Suprapubic skin (tissue), 4 donors: ENCODE measurements around the gene TEAD4. TPM values are rescaled to one million over a fixed set of nuclear protein-coding genes. Genes with fewer than 3 reads are reported as not detected.

Source experiments
- DNase-seq, 2 donors: peaks; one replicate each; pipeline ENCODE4 v3.0.0-alpha.2; 2019; ENCODE audit warnings: low spot score in 2 of 2
- H3K27ac ChIP-seq: fragments of 200-600 bp; sonication (generic); one replicate; pipeline ENCODE4 v1.5.1; 2019
- H3K27me3 ChIP-seq: fragments of 200-600 bp; sonication (generic); one replicate; pipeline ENCODE4 v1.5.1; 2019
- H3K36me3 ChIP-seq: fragments of 200-600 bp; sonication (generic); one replicate; pipeline ENCODE4 v1.5.1; 2019
- H3K4me1 ChIP-seq: fragments of 200-600 bp; sonication (generic); one replicate; pipeline ENCODE4 v1.5.1; 2019
- H3K4me3 ChIP-seq: fragments of 200-600 bp; sonication (generic); one replicate; pipeline ENCODE4 v1.5.1; 2019; ENCODE audit warnings: mild to moderate bottlenecking
- H3K9me3 ChIP-seq: fragments of 200-600 bp; sonication (generic); one replicate; pipeline ENCODE4 v1.5.1; 2019
- CTCF ChIP-seq, 2 donors: fragments of 200-600 bp in 1 of 2; fragments of 450-650 bp in 1 of 2; sonication (generic) in 1 of 2; IDR thresholded peaks; one replicate each; pipeline ENCODE4 v1.5.1; 2016 to 2019; ENCODE audit warnings: antibody characterized with exemption in 2 of 2, mild to moderate bottlenecking in 1 of 2, moderate library complexity in 1 of 2
- EP300 ChIP-seq: sonication (generic); formaldehyde crosslinking; IDR thresholded peaks from one replicate; pipeline ENCODE4 v1.6.1; 2017; ENCODE audit warnings: antibody characterized with exemption
- POLR2A ChIP-seq, 2 donors: fragments of 450-650 bp; IDR thresholded peaks; one replicate each; pipeline ENCODE4 v1.6.1; 2017; ENCODE audit warnings: antibody characterized with exemption in 2 of 2, mild to moderate bottlenecking in 2 of 2, moderate library complexity in 2 of 2
- POLR2AphosphoS5 ChIP-seq, 3 donors: sonication (generic); formaldehyde crosslinking; IDR thresholded peaks; one replicate each; pipeline ENCODE4 v1.6.1; 2017; ENCODE audit warnings: antibody characterized with exemption in 3 of 3
- WGBS: methylation state at CpG from one replicate; pipeline ENCODE4 v1.1.5; 2018; 5-methylcytosine and 5-hydroxymethylcytosine counted together
- total RNA-seq, 4 donors: library from RNA; depleted of rRNA; stranded (reverse); fragments of >200 nt; gene quantifications; one replicate each; pipeline ENCODE4 v1.1.0, GENCODE V29; 2016

Gene TEAD4
- total RNA-seq, 4 donors from 2014 or later = 13.0 to 28.4 (median 17.2) TPM

- H3K4me3 ChIP-seq = no peak overlapping the region
- H3K4me1 ChIP-seq = peaks cover 26% of the 10 kb centered on the region
- H3K9me3 ChIP-seq = no peaks in the 10 kb centered on the region
- WGBS = 88% methylated on average over 1 of the region's 1 CpG
- no peak for DNase-seq
- H3K27me3 ChIP-seq = peaks cover 7% of the 10 kb centered on the region
- TF ChIP-seq POLR2A (IDR thresholded peaks at IDR 0.05) = no peak
- no peak for TF ChIP-seq EP300
- TF ChIP-seq CTCF (IDR thresholded peaks at IDR 0.05) = no peak
- no peaks in the 10 kb centered on the region for H3K36me3 ChIP-seq
- H3K27ac ChIP-seq = no peak overlapping the region
These were observed 3.3 kb upstream of the TEAD4 start for GRCh38 chr12:2955888-2956287.

- TF ChIP-seq CTCF (IDR thresholded peaks at IDR 0.05) (no peak), POLR2A (IDR thresholded peaks at IDR 0.05) (no peak), POLR2AphosphoS5 (IDR thresholded peaks at IDR 0.05) (no peak), EP300 (no peak)
- WGBS = 57% methylated on average over 11 of the region's 11 CpGs
- Histone ChIP-seq H3K27me3 (peaks cover 12% of the 10 kb centered on the region), H3K4me1 (peaks cover 29% of the 10 kb centered on the region), H3K36me3 (no peaks in the 10 kb centered on the region), H3K27ac (peak overlapping the region; percentile 76), H3K4me3 (peak overlapping the region; percentile 72), H3K9me3 (no peaks in the 10 kb centered on the region)
- DNase-seq = no peak
These were observed 1.3 kb upstream of the TEAD4 start for GRCh38 chr12:2957816-2958431.

GRCh38 chr12:2958432-2959191, 585 bp upstream of the TEAD4 start:
- TF ChIP-seq CTCF (IDR thresholded peaks at IDR 0.05) (no peak), EP300 (no peak), POLR2AphosphoS5 (IDR thresholded peaks at IDR 0.05) (no peak), POLR2A (IDR thresholded peaks at IDR 0.05) (no peak)
- WGBS = 1% methylated on average over 20 of the region's 48 CpGs

GRCh38 chr12:2959505-2960389, 550 bp downstream of the TEAD4 start:
- peak in 1 of 2 donors; percentile 73 for DNase-seq
- no peaks in the 10 kb centered on the region for H3K9me3 ChIP-seq
- H3K27ac ChIP-seq = peak overlapping the region; percentile 76
- WGBS = 2% methylated on average over 48 of the region's 104 CpGs
- H3K36me3 ChIP-seq = no peaks in the 10 kb centered on the region
- H3K27me3 ChIP-seq = peaks cover 16% of the 10 kb centered on the region
- peak overlapping the region; percentile 72 for H3K4me3 ChIP-seq
- no peak for TF ChIP-seq CTCF (IDR thresholded peaks at IDR 0.05)
- TF ChIP-seq POLR2AphosphoS5 (IDR thresholded peaks at IDR 0.05) = no peak
- no peak for TF ChIP-seq POLR2A (IDR thresholded peaks at IDR 0.05)
- no peak for TF ChIP-seq EP300
- peaks cover 29% of the 10 kb centered on the region for H3K4me1 ChIP-seq

More at GRCh38 chr12:2958432-2959191, 585 bp upstream of the TEAD4 start:
- H3K4me3 ChIP-seq = peak overlapping the region; percentile 72
- peaks cover 16% of the 10 kb centered on the region for H3K27me3 ChIP-seq
- peak in 1 of 2 donors; percentile 73 for DNase-seq
- peak overlapping the region; percentile 76 for H3K27ac ChIP-seq
- no peaks in the 10 kb centered on the region for H3K36me3 ChIP-seq
- no peaks in the 10 kb centered on the region for H3K9me3 ChIP-seq
- H3K4me1 ChIP-seq = peaks cover 29% of the 10 kb centered on the region
